ENCODE measurements around the gene TNIK. TPM values are rescaled to one million over a fixed set of nuclear protein-coding genes. Genes with fewer than 3 reads are reported as not detected.

Gene TNIK
- total and polyA plus RNA-seq, 2 donors from 2014 or later = 3.6 to 48.9 TPM

DNA sequence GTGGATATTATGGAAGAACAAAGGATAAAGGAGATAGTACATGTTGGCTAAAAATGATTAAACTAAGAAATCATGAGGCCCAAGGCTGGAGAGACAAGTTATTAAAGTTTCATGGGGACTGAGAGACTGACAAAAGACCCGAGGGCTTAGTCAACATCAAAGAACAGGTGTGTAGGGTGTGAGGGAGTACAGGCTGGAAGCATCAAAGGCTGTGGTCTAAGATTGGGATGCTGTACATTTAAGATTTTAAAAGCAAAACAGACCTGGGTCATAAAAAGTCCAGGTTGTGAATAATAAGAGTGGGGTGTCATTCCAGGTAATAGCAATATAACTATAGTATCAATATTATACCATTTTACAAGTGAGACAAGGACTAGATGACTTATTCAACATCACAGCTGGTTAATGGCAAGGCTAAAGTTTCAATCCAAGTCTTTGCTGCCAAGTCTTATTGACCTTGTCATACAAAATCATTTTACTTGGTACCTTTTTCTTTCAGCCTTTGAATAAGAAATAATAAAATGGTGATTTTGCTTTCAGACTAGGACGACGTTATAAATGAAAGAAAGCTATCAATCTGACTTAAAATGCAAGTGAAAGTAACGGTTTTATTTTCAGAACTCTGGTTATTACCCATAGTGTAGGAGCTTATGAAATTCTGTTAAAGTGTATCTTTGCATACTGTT, 211.6 kb downstream of the TNIK start:
- no peak for FAIRE-seq
- H3K4me3 ChIP-seq (ENCODE audit: low read length in 3 of 3) = no peak overlapping the region
- H3K36me3 ChIP-seq (ENCODE audit: control insufficient read depth in 2 of 3, insufficient read depth in 3 of 3, low read length in 3 of 3) = no peaks in the 10 kb centered on the region
- intact Hi-C loops (cut with DNase I) = no loop called here
- H3K27ac ChIP-seq (ENCODE audit: low read depth in 2 of 2, low read length in 2 of 2) = no peak overlapping the region
- no peaks in the 10 kb centered on the region for H3K4me1 ChIP-seq (ENCODE audit: control insufficient read depth in 2 of 3, insufficient read depth in 2 of 3, low read depth in 1 of 3, low read length in 3 of 3)
- no peak for DNase-seq
- H3K27me3 ChIP-seq (ENCODE audit: control insufficient read depth, insufficient read depth, low read length) = no peaks in the 10 kb centered on the region
- H3K9me3 ChIP-seq (ENCODE audit: control insufficient read depth in 2 of 3, insufficient read depth in 1 of 3, low read length in 3 of 3) = no peaks in the 10 kb centered on the region
- TF ChIP-seq, protein P1, sequence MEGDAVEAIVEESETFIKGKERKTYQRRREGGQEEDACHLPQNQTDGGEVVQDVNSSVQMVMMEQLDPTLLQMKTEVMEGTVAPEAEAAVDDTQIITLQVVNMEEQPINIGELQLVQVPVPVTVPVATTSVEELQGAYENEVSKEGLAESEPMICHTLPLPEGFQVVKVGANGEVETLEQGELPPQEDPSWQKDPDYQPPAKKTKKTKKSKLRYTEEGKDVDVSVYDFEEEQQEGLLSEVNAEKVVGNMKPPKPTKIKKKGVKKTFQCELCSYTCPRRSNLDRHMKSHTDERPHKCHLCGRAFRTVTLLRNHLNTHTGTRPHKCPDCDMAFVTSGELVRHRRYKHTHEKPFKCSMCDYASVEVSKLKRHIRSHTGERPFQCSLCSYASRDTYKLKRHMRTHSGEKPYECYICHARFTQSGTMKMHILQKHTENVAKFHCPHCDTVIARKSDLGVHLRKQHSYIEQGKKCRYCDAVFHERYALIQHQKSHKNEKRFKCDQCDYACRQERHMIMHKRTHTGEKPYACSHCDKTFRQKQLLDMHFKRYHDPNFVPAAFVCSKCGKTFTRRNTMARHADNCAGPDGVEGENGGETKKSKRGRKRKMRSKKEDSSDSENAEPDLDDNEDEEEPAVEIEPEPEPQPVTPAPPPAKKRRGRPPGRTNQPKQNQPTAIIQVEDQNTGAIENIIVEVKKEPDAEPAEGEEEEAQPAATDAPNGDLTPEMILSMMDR (IDR thresholded peaks at IDR 0.05; ENCODE audit: borderline replicate concordance, extremely low read depth, insufficient read depth) = no peak
- H3K9ac ChIP-seq (ENCODE audit: low read length in 3 of 3) = no peak overlapping the region

DNA sequence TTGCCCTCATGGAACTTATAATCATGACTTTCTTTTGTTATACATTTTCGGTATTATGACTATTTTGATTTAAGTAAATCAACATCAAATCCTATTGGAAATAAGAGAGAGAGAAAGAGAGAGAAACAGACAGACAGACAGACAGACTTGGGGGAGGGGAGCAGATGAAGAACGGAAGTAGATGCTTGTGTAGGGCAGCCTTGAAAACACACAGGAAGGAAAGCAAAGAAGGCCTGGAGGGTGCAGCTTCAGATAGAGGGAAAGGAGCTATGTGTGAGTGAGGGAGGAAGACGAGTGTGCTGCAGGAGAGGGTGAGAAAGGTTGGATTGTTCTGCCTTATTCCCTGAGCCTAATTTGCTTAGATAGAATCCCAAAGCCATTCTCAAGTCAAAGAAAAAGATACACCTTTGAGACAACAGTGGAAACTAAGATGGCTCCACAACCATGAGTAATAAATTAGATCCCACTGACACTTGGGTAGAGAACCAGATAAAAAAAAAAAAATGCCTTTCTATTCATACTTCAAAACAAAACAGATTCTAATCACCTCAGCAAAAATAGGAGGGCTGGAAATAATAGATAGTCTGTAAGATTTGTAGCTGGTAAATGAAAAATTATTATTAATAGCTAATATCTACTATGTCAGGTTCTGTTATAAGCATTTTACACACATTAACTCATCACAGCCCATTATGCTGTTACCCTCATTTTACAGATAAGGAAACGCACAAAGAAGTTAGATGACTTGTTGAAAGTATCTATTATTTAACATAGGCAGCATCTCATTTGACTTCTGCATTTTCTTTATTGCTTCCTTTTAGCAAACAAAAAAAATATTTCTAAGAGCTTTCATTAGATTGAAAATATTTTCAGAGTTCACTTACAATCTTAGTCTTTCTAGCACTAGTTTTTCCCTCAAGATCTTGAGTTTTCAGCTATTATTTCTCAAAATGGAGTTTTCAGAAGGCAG, 214.1 kb downstream of the TNIK start:
- DNase-seq = no peak
- H3K27me3 ChIP-seq (ENCODE audit: control insufficient read depth, insufficient read depth, low read length) = no peaks in the 10 kb centered on the region
- H3K4me1 ChIP-seq (ENCODE audit: control insufficient read depth in 2 of 3, insufficient read depth in 2 of 3, low read depth in 1 of 3, low read length in 3 of 3) = no peaks in the 10 kb centered on the region
- H3K9me3 ChIP-seq (ENCODE audit: control insufficient read depth in 2 of 3, insufficient read depth in 1 of 3, low read length in 3 of 3) = no peaks in the 10 kb centered on the region
- TF ChIP-seq, protein P1 (IDR thresholded peaks at IDR 0.05; ENCODE audit: borderline replicate concordance, extremely low read depth, insufficient read depth) = no peak
- H3K9ac ChIP-seq (ENCODE audit: low read length in 3 of 3) = no peak overlapping the region
- H3K27ac ChIP-seq (ENCODE audit: low read depth in 2 of 2, low read length in 2 of 2) = no peak overlapping the region
- H3K4me3 ChIP-seq (ENCODE audit: low read length in 3 of 3) = no peak overlapping the region
- no peaks in the 10 kb centered on the region for H3K36me3 ChIP-seq (ENCODE audit: control insufficient read depth in 2 of 3, insufficient read depth in 3 of 3, low read length in 3 of 3)
- intact Hi-C loops (cut with DNase I) = no loop called here
- FAIRE-seq = no peak

DNA sequence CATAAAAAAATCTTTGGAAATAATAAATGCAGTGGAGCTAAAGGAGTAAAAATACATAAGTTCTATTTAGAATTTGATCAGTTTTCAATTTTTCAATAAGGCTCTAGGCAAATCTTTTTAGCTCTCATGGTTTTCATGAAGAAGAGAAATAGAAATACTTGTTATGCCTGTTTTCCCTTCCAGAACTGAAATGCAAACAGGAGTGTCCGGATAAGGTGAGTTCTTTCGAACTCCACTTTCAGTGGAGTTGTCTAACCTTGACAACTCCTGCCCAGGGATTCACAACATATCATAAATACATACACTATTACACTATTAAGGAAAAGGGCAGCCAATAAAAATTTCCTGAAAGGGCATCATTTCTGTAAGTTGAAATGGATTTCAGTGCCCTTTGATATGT, 217.3 kb downstream of the TNIK start:
- TF ChIP-seq, protein P1 (IDR thresholded peaks at IDR 0.05; ENCODE audit: borderline replicate concordance, extremely low read depth, insufficient read depth) = no peak
- no peak for DNase-seq
- FAIRE-seq = no peak
- Histone ChIP-seq H3K4me3 (ENCODE audit: low read length in 3 of 3) (no peak overlapping the region), H3K27me3 (ENCODE audit: control insufficient read depth, insufficient read depth, low read length) (no peaks in the 10 kb centered on the region), H3K4me1 (ENCODE audit: control insufficient read depth in 2 of 3, insufficient read depth in 2 of 3, low read depth in 1 of 3, low read length in 3 of 3) (no peaks in the 10 kb centered on the region), H3K9ac (ENCODE audit: low read length in 3 of 3) (no peak overlapping the region), H3K9me3 (ENCODE audit: control insufficient read depth in 2 of 3, insufficient read depth in 1 of 3, low read length in 3 of 3) (no peaks in the 10 kb centered on the region), H3K36me3 (ENCODE audit: control insufficient read depth in 2 of 3, insufficient read depth in 3 of 3, low read length in 3 of 3) (no peaks in the 10 kb centered on the region), H3K27ac (ENCODE audit: low read depth in 2 of 2, low read length in 2 of 2) (no peak overlapping the region)
- intact Hi-C loops (cut with DNase I) = no loop called here

Measured in kidney (tissue), 14 donors.